ENCODE results near the gene CSRNP2. TPM values are rescaled to one million over a fixed set of nuclear protein-coding genes. Genes with fewer than 3 reads are reported as not detected.

The CSRNP2 gene
- total and polyA plus RNA-seq, 2 of the 13 experiments (the other 11 are each of a cell fraction or from before 2014, with no cell fraction given), result 4.8 to 7.3 TPM

GRCh38 chr12:51082561-51083125 lies 753 bp downstream of the CSRNP2 start (continued):
- 0 out of 2 replicates have a peak, but pooled peaks have one; percentile 14 for TF ChIP-seq PATZ1 (CRISPR knock-in tag; IDR thresholded peaks at IDR 0.05)
- TF ChIP-seq KIAA2018 (CRISPR knock-in tag; IDR thresholded peaks at IDR 0.05; ENCODE audit: borderline replicate concordance), result 0 out of 2 replicates have a peak, but pooled peaks have one; percentile 2
- no peak for TF ChIP-seq HMG20A (CRISPR knock-in tag; IDR thresholded peaks at IDR 0.05; ENCODE audit: borderline replicate concordance)
- no peak for TF ChIP-seq RELA (CRISPR knock-in tag; IDR thresholded peaks at IDR 0.05)
- no peak for TF ChIP-seq CERS6 (CRISPR knock-in tag; IDR thresholded peaks at IDR 0.05)
- no peak for TF ChIP-seq HNF4G (IDR thresholded peaks at IDR 0.05; ENCODE audit: borderline replicate concordance, low read depth, low read length)
- TF ChIP-seq HNF4G (CRISPR knock-in tag; IDR thresholded peaks at IDR 0.05; ENCODE audit: borderline replicate concordance, low read depth), result no peak
- no peak for TF ChIP-seq ZIK1 (CRISPR knock-in tag; IDR thresholded peaks at IDR 0.05; ENCODE audit: borderline replicate concordance, low read depth)
- TF ChIP-seq FOXC1 (CRISPR knock-in tag; IDR thresholded peaks at IDR 0.05; ENCODE audit: borderline replicate concordance), result no peak
- no peak for TF ChIP-seq KLF6 (CRISPR knock-in tag; IDR thresholded peaks at IDR 0.05)
- TF ChIP-seq KDM1A (CRISPR knock-in tag; IDR thresholded peaks at IDR 0.05), result no peak
- TF ChIP-seq ZBTB21 (CRISPR knock-in tag; IDR thresholded peaks at IDR 0.05), result no peak
- TF ChIP-seq PHF8 (CRISPR knock-in tag; IDR thresholded peaks at IDR 0.05), result no peak
- no peak for TF ChIP-seq GLI4 (CRISPR knock-in tag; IDR thresholded peaks at IDR 0.05; ENCODE audit: borderline replicate concordance)
- TF ChIP-seq CBX2 (IDR thresholded peaks at IDR 0.05; ENCODE audit: low read depth, low read length), result no peak
- TF ChIP-seq CBX2 (CRISPR knock-in tag; IDR thresholded peaks at IDR 0.05; ENCODE audit: low read depth), result no peak
- TF ChIP-seq ZNF570 (CRISPR knock-in tag; IDR thresholded peaks at IDR 0.05; ENCODE audit: borderline replicate concordance), result no peak
- TF ChIP-seq ZNF775 (CRISPR knock-in tag; IDR thresholded peaks at IDR 0.05; ENCODE audit: borderline replicate concordance), result no peak
- no peak for TF ChIP-seq GATAD2A (CRISPR knock-in tag; IDR thresholded peaks at IDR 0.05)
- TF ChIP-seq NAIF1 (CRISPR knock-in tag; IDR thresholded peaks at IDR 0.05; ENCODE audit: borderline replicate concordance), result peak; percentile 65; the same call in 1 of the 2 replicates
- 0 out of 2 replicates have a peak, but pooled peaks have one; percentile 20 for TF ChIP-seq ZNF136 (CRISPR knock-in tag; IDR thresholded peaks at IDR 0.05; ENCODE audit: low read depth)

All from HepG2 (cell line).